Stimulated activated CD4-positive, alpha-beta T cell treated with anti-CD3 and anti-CD28 coated beads, Interleukin-4, amount 100 ng/mL, for 24 hours (primary cell): Measurements from ENCODE around the gene MYOD1.

Source experiments
- DNase-seq: peaks from one replicate; pipeline ENCODE4 v3.0.0-alpha.2; 2020

The MYOD1 gene

GRCh38 chr11:17735818-17736578, 16.6 kb downstream of the MYOD1 start:
- DNase-seq = no peak

- no peak for DNase-seq
Measured at GRCh38 chr11:17736579-17736893, 17.2 kb downstream of the MYOD1 start.

DNA sequence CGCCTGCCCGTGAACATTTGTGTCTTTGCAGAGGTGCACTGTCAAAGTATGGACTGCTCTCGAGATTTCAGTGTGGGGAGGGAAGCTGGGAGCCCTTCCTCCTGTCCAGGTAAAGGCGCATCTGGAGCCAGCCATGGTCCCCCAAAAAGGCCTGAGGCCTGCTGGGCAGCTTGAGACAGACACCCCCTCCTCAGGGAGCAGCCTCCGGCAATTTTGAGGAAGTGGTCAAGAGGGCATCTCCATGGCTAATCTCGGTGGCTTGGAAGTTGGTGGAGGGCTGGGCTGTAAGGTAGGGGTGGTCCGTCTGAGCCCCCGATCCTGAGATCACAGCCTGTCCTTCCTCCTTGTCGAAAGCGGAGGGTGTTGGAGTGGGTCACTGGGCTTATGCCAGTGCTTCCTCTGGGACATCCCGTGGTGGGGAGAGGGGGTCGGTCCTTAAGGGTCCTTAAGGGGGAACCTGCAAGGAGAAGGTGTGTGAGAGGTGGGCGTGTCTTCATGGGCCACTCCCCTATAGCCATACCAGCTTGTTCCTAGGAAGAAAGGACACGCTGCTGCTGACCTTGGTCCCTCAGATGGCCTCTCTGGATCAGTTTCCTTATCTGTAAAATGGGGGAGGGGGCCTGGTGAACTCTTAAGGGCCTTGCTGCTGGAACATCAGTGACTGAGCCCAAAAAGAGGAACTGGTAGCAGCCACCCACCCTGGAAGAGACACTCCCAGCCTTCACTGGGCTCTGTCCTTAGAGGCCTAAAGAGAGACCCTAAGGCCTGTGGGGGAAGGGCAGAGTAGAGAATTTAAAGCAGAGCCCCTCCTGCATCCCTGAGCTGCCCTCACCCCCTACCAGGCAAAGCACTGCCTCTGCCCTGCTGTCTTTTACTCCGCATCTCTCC, 17.8 kb downstream of the MYOD1 start:
- DNase-seq = no peak

GRCh38 chr11:17738151-17738973, 19.0 kb downstream of the MYOD1 start:
- no peak for DNase-seq

DNA sequence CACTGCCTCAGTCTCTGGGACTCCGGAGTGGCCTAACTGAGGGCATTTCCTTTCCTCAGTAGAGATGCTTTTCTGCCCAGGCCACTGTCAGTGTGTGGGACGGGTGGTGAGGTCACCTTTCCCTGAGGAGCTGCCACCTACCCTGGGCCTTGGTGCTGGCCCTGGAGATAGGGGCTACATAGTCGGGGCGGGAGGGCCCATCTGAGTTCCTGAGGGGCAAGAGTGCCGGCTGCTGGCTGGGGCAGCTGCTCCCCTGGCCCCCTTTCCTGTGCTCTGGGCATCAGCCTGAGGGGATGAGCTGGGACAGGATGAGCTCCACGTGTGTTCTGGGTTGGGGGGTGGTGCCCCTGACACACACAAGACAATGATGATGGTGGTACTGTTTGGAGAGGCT, 20.6 kb downstream of the MYOD1 start:
- no peak for DNase-seq

DNA sequence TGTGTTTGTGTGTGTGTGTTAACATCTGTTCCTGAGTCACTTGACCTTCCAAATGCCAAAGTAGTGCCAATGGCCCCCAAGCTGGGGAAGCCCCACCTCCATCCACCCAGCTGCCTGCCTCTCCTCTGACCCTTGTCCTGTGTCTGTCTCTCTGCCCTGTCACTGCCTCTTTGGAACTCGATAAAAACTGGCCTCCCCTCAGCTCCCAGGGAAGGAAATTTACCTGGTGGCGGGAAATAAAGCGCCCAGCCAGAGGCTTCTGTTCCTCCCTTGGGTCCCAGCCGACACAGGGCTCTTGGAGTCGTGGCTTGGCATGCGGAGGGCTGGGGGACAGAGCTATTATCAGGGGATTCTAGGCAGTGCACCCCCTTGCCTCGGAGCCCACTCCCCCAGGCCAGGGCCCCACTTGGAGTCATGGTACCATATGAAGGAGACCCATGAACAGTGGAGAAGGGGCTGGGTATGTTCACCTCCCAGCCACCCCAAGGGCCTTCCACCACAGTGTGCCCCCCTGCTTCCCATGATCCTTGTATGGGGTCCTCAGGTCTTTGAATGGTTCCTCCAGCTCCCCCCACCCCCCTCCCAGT, 21.4 kb downstream of the MYOD1 start:
- no peak for DNase-seq

- DNase-seq = no peak
Measured at GRCh38 chr11:17741487-17741886, 22.1 kb downstream of the MYOD1 start.

- DNase-seq = no peak
Measured at GRCh38 chr11:17742019-17742418, 22.6 kb downstream of the MYOD1 start.

DNA sequence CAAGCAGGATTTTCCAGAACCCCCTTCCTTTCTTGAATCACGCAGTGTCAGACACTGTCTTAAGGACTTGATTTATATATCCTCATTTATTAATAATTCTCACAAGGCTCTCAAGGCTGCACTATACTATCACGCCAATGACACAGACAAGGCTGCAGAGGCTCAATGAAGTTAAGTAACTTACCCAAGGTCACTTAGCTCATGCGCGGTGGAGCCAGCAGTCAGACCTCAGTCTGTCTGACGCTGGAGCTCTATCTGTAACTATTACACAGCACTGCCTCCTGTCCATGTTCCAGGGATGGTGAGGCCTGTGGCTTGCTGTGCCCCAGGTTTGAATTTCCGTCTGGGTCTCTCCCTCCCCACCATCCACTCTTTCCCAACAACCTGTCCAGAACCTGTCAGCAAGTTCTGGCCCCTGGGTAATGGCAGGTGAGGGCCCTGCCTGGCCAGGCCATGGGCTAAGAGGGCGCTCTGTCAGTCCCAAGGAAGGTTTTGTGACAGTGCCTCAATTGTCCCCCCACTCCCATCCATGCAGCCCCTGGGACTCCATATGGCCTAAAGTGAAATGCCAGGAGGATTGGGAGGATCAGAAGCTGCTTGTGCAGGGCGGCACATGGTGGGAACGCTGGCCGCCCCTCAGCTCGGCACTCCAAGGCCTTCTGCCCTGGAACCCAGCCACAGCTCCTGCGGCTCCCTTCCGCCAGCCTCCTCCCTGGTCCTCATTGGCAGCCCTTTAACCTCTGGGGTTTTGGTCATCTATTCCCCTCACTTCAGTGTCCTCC, 23.8 kb downstream of the MYOD1 start:
- DNase-seq = no peak

DNA sequence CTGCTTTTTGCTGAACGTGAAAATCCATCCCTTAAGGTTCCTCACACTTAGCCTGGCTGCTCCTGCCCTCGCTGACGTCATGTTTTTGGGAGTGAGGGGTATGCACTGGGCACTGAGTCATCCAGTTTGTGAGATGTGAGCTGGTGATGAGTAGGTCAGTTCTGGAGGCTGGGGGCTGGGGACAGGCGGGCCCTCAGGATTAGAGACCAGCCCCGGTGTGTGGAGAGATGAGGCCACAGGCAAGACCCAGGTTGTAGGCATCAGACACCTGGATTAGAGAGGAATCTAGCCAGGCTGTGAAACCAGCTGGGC, 24.4 kb downstream of the MYOD1 start:
- DNase-seq = no peak

DNA sequence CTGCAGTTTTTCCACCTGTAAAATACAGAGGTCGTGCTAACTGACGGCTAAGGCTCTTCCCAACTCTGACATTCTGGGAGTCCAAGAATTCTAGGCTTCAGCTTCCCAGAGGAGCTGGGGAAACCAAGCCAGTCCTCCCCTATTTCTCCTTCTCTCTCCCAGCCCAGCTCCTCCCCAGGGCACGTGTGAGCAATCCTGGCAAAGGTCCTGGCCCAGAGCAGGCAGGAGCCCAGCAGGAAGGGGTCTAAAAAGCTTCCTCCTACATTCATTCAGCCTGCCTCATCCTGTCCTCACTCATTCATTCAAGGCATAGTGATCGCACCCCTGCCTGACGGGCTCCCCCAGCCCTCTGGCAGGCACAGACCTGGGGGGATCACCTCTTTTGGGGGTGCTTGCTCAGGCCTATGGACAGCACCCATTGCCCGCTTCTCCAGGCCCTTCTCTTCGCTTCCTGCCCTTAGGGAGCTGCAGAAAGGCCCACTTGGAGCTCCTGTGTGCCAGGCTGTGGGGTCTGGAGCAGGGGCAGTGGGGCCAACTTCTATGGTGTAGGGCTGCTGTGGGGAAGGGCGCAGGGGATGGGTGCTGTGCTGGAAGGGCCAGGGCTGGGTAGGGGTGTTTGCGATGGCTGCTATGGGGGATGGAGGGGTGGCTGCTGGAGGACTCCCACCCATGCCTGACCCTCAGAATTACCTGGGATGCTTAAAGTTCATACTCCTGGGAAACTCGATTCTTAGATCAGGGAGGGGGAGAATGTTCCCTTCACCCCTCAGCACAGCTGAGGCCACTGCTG, 25.0 kb downstream of the MYOD1 start:
- no peak for DNase-seq

GRCh38 chr11:17745023-17745772, 25.8 kb downstream of the MYOD1 start:
- DNase-seq = no peak

- no peak for DNase-seq
Measured at GRCh38 chr11:17746096-17746495, 26.7 kb downstream of the MYOD1 start.

GRCh38 chr11:17747131-17747955, 28.0 kb downstream of the MYOD1 start:
- no peak for DNase-seq

DNA sequence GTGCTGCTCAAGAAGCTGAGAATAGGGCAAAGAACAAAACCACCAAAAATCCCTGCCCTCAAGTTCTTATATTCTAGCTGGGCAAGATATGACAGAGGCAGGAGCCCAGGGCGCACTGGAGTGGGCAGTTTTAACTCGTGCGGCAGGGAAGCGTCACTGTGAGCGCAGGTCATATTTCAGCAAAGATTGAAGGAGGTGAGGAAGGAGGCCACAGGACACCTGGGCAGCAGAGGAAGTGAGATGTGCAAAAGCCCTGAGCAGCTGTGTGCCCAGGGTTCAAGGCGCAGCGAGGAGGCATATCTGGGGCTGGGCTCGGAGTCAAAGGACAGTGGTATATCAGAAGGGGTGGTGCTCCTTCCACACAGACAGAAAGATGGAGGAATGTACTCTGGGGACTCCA, 28.7 kb downstream of the MYOD1 start:
- DNase-seq = no peak

- no peak for DNase-seq
Measured at GRCh38 chr11:17748761-17749721, 29.7 kb downstream of the MYOD1 start.

DNA sequence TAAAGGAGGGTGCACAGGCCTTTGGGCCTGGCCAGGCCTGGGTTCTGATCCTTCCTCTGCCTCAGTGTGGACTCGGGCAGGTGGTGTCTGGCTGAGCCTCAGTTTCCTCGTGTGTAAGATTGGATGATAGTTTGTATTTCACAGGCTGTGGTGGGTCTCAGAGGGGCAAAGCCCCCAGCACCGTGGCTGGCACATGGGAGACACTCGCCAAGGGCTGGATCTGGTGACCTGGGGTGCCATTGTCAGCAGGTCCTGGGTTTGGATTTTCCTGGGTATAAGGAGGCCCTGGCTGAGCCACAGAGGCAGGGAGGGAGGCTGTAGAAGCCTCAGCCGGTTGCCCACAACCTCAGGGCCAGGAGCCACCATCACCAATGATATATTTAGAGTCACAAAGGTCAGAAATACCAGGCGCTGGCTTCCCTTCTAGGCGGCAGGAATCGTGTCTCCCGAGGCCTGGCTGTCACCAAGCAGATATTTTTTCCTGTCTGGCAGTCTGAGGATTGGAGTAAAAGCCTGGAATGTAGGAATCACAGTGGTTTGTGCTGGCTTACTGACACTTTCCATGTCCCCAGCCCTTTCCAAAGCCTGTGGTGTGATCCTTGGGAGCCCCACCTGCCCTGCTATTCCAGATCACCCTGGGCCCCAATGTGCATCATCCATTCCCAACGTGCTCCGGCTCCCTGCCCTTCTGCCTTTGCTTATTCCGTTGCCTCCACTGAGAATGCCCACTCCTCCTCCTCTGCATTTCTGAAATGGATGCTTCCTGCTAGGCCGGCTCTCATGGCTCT, 30.8 kb downstream of the MYOD1 start:
- no peak for DNase-seq

DNA sequence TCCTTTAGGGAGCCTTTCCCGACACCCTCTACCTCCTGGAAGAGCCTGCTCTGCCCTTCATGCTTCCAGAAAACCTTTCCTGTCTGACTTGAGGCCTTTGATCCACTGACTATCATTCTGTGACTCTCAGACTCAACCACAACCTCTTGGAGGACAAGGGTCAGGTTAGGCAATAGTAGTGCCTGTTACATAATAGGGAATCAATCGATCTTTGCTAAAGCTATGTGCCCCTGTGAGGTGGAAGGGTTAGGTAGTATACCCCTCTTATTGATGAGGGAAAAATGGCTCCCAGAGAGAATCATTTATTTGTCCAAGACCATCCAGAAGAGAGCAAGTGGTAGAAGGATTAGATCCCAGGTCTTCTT, 31.4 kb downstream of the MYOD1 start:
- no peak for DNase-seq
